ENCODE data around the gene FLNA.
A peak's percentile ranks its signal among the peaks of the same experiment; 100 is the strongest.
"Not testable (repeated sequence)": the region's sequence is repeated elsewhere in the genome, so short reads cannot be mapped to it uniquely, and the experiment has no call there.

FLNA gene

GRCh38 chrX:154399527-154400368, 25.3 kb upstream of the FLNA start:
- DNase-seq (ENCODE audit: low spot score) = no peak

GRCh38 chrX:154398668-154399526, 24.5 kb upstream of the FLNA start:
- DNase-seq (ENCODE audit: low spot score) = peak; percentile 88

GRCh38 chrX:154397888-154398667, 23.6 kb upstream of the FLNA start, which contains the start of gene RPL10:
Gene RPL10 (plus strand): TSS chrX:154398377. CDS start chrX:154398520, 143 bp downstream.
- DNase-seq (ENCODE audit: low spot score) = peak; percentile 94

GRCh38 chrX:154396973-154397887, 22.8 kb upstream of the FLNA start:
- DNase-seq (ENCODE audit: low spot score) = peak; percentile 49

- DNase-seq (ENCODE audit: low spot score) = not testable (repeated sequence)
These were observed 21.9 kb upstream of the FLNA start for GRCh38 chrX:154396363-154396762.

GRCh38 chrX:154389812-154390747, 15.6 kb upstream of the FLNA start:
- not testable (repeated sequence) for DNase-seq (ENCODE audit: low spot score)

GRCh38 chrX:154388649-154389048, 14.2 kb upstream of the FLNA start:
- DNase-seq (ENCODE audit: low spot score) = not testable (repeated sequence)

GRCh38 chrX:154388094-154388493, 13.7 kb upstream of the FLNA start:
- not testable (repeated sequence) for DNase-seq (ENCODE audit: low spot score)

GRCh38 chrX:154384284-154384892, 10.0 kb upstream of the FLNA start:
- DNase-seq (ENCODE audit: low spot score) = no peak

- no peak for DNase-seq (ENCODE audit: low spot score)
These were observed 9.2 kb upstream of the FLNA start for GRCh38 chrX:154383359-154384283.

GRCh38 chrX:154382483-154383069, 8.1 kb upstream of the FLNA start:
- DNase-seq (ENCODE audit: low spot score) = no peak

- DNase-seq (ENCODE audit: low spot score) = no peak
These were observed 6.8 kb upstream of the FLNA start for GRCh38 chrX:154381271-154381670.

- no peak for DNase-seq (ENCODE audit: low spot score)
These were observed 6.4 kb upstream of the FLNA start for GRCh38 chrX:154380787-154381186.

GRCh38 chrX:154380153-154380552, 5.7 kb upstream of the FLNA start:
- no peak for DNase-seq (ENCODE audit: low spot score)

GRCh38 chrX:154379569-154379951, 5.1 kb upstream of the FLNA start:
- DNase-seq (ENCODE audit: low spot score) = no peak

- DNase-seq (ENCODE audit: low spot score) = peak; percentile 97
These were observed 4.5 kb upstream of the FLNA start, which contains the start of gene EMD for GRCh38 chrX:154378799-154379568. Gene EMD (plus strand): TSS chrX:154379295. CDS start chrX:154379485, 190 bp downstream.
